B cell (primary cell): ENCODE data around the gene GRB10. TPM values are rescaled to one million over a fixed set of nuclear protein-coding genes. Genes with fewer than 3 reads are reported as not detected.

ENCODE experiments used
- ATAC-seq: fragments of 200-7000 bp; cut with Tn5 transposase; one replicate; pipeline ENCODE4 v1.10.0; 2021; ENCODE audit warnings: low read depth, mild to moderate bottlenecking, moderate number of reproducible peaks, moderate library complexity
- CTCF ChIA-PET: fragments of 350-600 bp; sonication (Branson Sonifier 250); formaldehyde crosslinking; loops from one replicate; lab custom pipeline; 2021; ENCODE audit warnings: antibody characterized with exemption, inconsistent platforms; lab: Charles Lee
- POLR2A ChIA-PET: fragments of 350-600 bp; sonication (Branson Sonifier 250); formaldehyde crosslinking; loops from one replicate; lab custom pipeline; 2021; ENCODE audit warnings: antibody characterized with exemption; lab: Charles Lee
- DNase-seq: peaks from one replicate; pipeline ENCODE4 v3.0.0; 2013
- H2AFZ ChIP-seq: 2 replicates; pipeline ENCODE4 v1.6.1; 2012; ENCODE audit warnings: mild to moderate bottlenecking, low read depth, low read length; ENCODE audit not compliant: insufficient read depth, poor library complexity, severe bottlenecking
- H3K27ac ChIP-seq, 2 donors: 1 replicate in 1 of 2; 2 replicates in 1 of 2; pipeline ENCODE4 v1.5.1; 2012 to 2013; ENCODE audit warnings: low read length in 2 of 2, mild to moderate bottlenecking in 2 of 2, moderate library complexity in 1 of 2
- H3K27me3 ChIP-seq, 4 experiments: fragments of 200-600 bp in 1 of 4; sonication (generic) in 1 of 4; replicated peaks in 1 of 4; 1 replicate in 2 of 4; 2 replicates in 2 of 4; pipeline versions ENCODE4 v1.6.1 to v1.7.0; 2013 to 2016; ENCODE audit warnings: low read length in 3 of 4, mild to moderate bottlenecking in 2 of 4, mixed read lengths in 1 of 4, moderate library complexity in 1 of 4; ENCODE audit not compliant: insufficient read depth in 4 of 4, control insufficient read depth in 3 of 4; ENCODE audit errors: control extremely low read depth in 1 of 4
- H3K36me3 ChIP-seq, 2 experiments: replicated peaks in 1 of 2; 1 replicate in 1 of 2; 2 replicates in 1 of 2; pipeline versions ENCODE4 v1.6.1 to v1.7.1; 2013; ENCODE audit warnings: low read length in 1 of 2; ENCODE audit not compliant: insufficient read depth in 2 of 2, control insufficient read depth in 1 of 2; ENCODE audit errors: control extremely low read depth in 1 of 2, extremely low read depth in 1 of 2
- H3K4me1 ChIP-seq, 2 donors: fragments of 200-600 bp in 1 of 2; sonication (generic) in 1 of 2; 1 replicate in 1 of 2; 2 replicates in 1 of 2; pipeline versions ENCODE4 v1.5.1 to v1.6.1; 2013 to 2017; ENCODE audit warnings: low read length in 2 of 2; ENCODE audit not compliant: control insufficient read depth in 2 of 2, insufficient read depth in 2 of 2
- H3K4me2 ChIP-seq: replicated peaks from 2 replicates; pipeline ENCODE3; 2012; ENCODE audit warnings: mild to moderate bottlenecking, low read depth, low read length; ENCODE audit not compliant: poor library complexity, severe bottlenecking
- H3K4me3 ChIP-seq, 5 experiments: fragments of 200-600 bp in 1 of 5; sonication (generic) in 1 of 5; 1 replicate in 3 of 5; 2 replicates in 2 of 5; pipeline versions ENCODE4 v1.5.1 to v1.7.0; 2011 to 2016; ENCODE audit warnings: low read length in 4 of 5, mild to moderate bottlenecking in 4 of 5, low read depth in 2 of 5, control low read depth in 1 of 5, moderate library complexity in 1 of 5; ENCODE audit not compliant: insufficient read depth in 1 of 5; ENCODE audit errors: control extremely low read depth in 1 of 5, extremely low read depth in 1 of 5
- H3K79me2 ChIP-seq: fragments of 200-600 bp; sonication (generic); one replicate; pipeline ENCODE4 v1.6.0; 2016; ENCODE audit warnings: low read length; ENCODE audit not compliant: control insufficient read depth, insufficient read depth
- H3K9ac ChIP-seq: fragments of 200-600 bp; sonication (generic); 2 replicates; pipeline ENCODE4 v1.6.1; 2017; ENCODE audit warnings: mild to moderate bottlenecking, low read length, moderate library complexity
- H3K9me3 ChIP-seq, 3 donors: one replicate each; pipeline versions ENCODE4 v1.6.1 to v1.7.1; 2013; ENCODE audit warnings: low read length in 2 of 3; ENCODE audit not compliant: control insufficient read depth in 2 of 3, insufficient read depth in 1 of 3; ENCODE audit errors: control extremely low read depth in 1 of 3
- H4K20me1 ChIP-seq: 2 replicates; pipeline ENCODE4 v1.6.0; 2012; ENCODE audit warnings: mild to moderate bottlenecking, low read length; ENCODE audit not compliant: insufficient read depth, control insufficient read depth, poor library complexity, severe bottlenecking
- H3K27ac Mint-ChIP-seq: one replicate; pipeline ENCODE4 v1.8.0; 2021; ENCODE audit warnings: mixed read lengths
- H3K27me3 Mint-ChIP-seq: one replicate; pipeline ENCODE4 v1.8.0; 2021; ENCODE audit warnings: mixed read lengths
- H3K4me1 Mint-ChIP-seq: one replicate; pipeline ENCODE4 v1.8.0; 2021; ENCODE audit warnings: mixed read lengths
- H3K4me3 Mint-ChIP-seq: one replicate; pipeline ENCODE4 v1.8.0; 2021; ENCODE audit warnings: mixed read lengths
- H3K9me3 Mint-ChIP-seq: one replicate; pipeline ENCODE4 v1.8.0; 2022; ENCODE audit warnings: mixed read lengths; ENCODE audit not compliant: insufficient read depth
- CTCF ChIP-seq: fragments of 200-600 bp; IDR thresholded peaks from one replicate; pipeline ENCODE4 v1.8.0; 2022; ENCODE audit warnings: antibody characterized with exemption, mild to moderate bottlenecking
- EZH2 ChIP-seq: IDR thresholded peaks from 2 replicates; pipeline ENCODE4 v1.6.1; 2012; ENCODE audit warnings: borderline replicate concordance, low read depth, mild to moderate bottlenecking, moderate library complexity, low read length; ENCODE audit not compliant: insufficient read depth, poor library complexity, severe bottlenecking
- WGBS: methylation state at CpG from one replicate; pipeline ENCODE4 v1.1.5; 2013; ENCODE audit warnings: missing lambda C conversion rate; ENCODE audit not compliant: insufficient coverage; 5-methylcytosine and 5-hydroxymethylcytosine counted together
- intact Hi-C: fragments of 100-400 bp; cut with micrococcal nuclease; formaldehyde crosslinking; loops from one replicate; pipeline ENCODE4 v1.10.0; 2022
- polyA plus RNA-seq: library from polyadenylated mRNA; depleted of rRNA; stranded (reverse); fragments of >200 nt; gene quantifications from 2 replicates; pipeline ENCODE4 v1.2.3, GENCODE V29; 2012
- total RNA-seq, 2 donors: library from RNA; stranded (reverse); fragments of 120-200 nt in 1 of 2; gene quantifications; 1 replicate in 1 of 2; 2 replicates in 1 of 2; pipeline versions ENCODE4 v1.2.3 to v1.2.4, GENCODE V29; 2013 to 2022

The GRB10 gene
- total and polyA plus RNA-seq, 2 donors (not counting 1 experiment from before 2014, with no cell fraction given) = 0.04 TPM; not detected in 1

GRCh38 chr7:50588937-50589336 lies 193.8 kb downstream of the GRB10 start:
- Histone ChIP-seq H3K9ac (no peak overlapping the region), H3K27me3 (no peaks in the 10 kb centered on the region), H3K9me3 (peaks cover 0 to 14% (median 5%) of the 10 kb centered on the region in 3 donors), H2AFZ (no peak overlapping the region), H4K20me1 (no peaks in the 10 kb centered on the region), H3K79me2 (no peaks in the 10 kb centered on the region), H3K4me2 (no peak overlapping the region), H3K4me3 (no peak overlapping the region), H3K4me1 (no peaks in the 10 kb centered on the region), H3K27ac (no peak overlapping the region), H3K36me3 (no peaks in the 10 kb centered on the region)
- no peak overlapping the region for H3K4me3 Mint-ChIP-seq
- H3K9me3 Mint-ChIP-seq = no peaks in the 10 kb centered on the region
- intact Hi-C loops = no loop called here
- H3K27me3 Mint-ChIP-seq = peaks cover 37% of the 10 kb centered on the region
- 90% methylated on average over 8 of the region's 8 CpGs for WGBS
- no peak overlapping the region for H3K27ac Mint-ChIP-seq
- ChIA-PET CTCF (no interaction called here), POLR2A (no interaction called here)
- no peak for TF ChIP-seq EZH2
- TF ChIP-seq CTCF = no peak
- DNase-seq = no peak
- ATAC-seq = no peak
- no peaks in the 10 kb centered on the region for H3K4me1 Mint-ChIP-seq

GRCh38 chr7:50587737-50588136 lies 195.0 kb downstream of the GRB10 start:
- no peak for DNase-seq
- Histone ChIP-seq H3K9me3 (peaks cover 0 to 19% (median 13%) of the 10 kb centered on the region in 3 donors), H3K4me2 (no peak overlapping the region), H2AFZ (no peak overlapping the region), H3K4me3 (no peak overlapping the region), H3K9ac (no peak overlapping the region), H3K36me3 (no peaks in the 10 kb centered on the region), H3K27me3 (no peaks in the 10 kb centered on the region), H3K27ac (no peak overlapping the region), H3K4me1 (no peaks in the 10 kb centered on the region), H4K20me1 (no peaks in the 10 kb centered on the region), H3K79me2 (no peaks in the 10 kb centered on the region)
- ChIA-PET CTCF (no interaction called here), POLR2A (no interaction called here)
- intact Hi-C loops = no loop called here
- Mint-ChIP-seq H3K4me1 (no peaks in the 10 kb centered on the region), H3K4me3 (no peak overlapping the region), H3K9me3 (no peaks in the 10 kb centered on the region), H3K27ac (no peak overlapping the region), H3K27me3 (peaks cover 29% of the 10 kb centered on the region)
- WGBS = 91% methylated on average over 6 of the region's 6 CpGs
- TF ChIP-seq CTCF = no peak
- TF ChIP-seq EZH2 = no peak
- no peak for ATAC-seq
